Stimulated activated CD4-positive, alpha-beta T cell treated with anti-CD3 and anti-CD28 coated beads, Interleukin-15, amount 100 ng/mL, for 24 hours (primary cell): ENCODE data around the gene RALGPS2.
"Not testable (repeated sequence)": the region's sequence is repeated elsewhere in the genome, so short reads cannot be mapped to it uniquely, and the experiment has no call there.

Source experiments
- DNase-seq: peaks from one replicate; pipeline ENCODE4 v3.0.0-alpha.2; 2020

Gene RALGPS2

DNA sequence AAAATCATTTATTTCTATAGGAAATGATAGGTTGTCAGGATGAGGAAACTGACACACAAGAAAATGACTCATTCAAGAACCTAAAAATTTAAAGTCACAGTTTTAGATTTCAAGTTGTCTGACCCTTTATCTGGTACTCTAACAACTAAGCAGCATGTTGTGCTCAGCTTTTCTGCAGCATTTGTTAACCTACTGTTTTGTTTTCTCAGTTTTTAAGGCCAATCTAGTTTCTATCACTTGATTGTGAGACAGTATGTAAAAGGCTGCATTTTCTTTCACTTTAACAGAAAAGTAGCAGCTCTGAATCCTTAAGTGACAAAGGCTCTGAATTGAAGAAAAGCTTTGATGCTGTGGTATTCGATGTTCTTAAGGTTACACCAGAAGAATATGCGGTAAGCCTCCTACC, 59.1 kb downstream of the RALGPS2 start:
- no peak for DNase-seq

DNA sequence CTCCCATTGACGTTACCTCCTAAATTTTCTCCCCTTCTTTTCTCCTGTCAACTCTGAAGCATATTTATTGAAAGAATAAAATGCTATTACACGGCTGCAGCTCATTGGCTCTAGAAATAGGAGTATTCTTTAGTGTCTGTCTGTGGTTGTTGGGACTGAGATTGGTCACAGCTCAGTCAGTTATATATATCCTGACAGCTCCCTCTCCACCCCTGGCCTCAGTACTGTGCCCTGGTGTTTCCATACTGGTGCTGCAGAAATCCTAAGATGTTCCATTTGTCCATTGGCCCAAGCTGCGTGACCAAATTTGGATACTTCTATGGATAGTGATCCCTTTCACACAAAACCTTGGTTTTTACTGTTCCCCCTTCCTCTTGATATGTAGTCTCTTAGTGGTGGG, 67.3 kb downstream of the RALGPS2 start:
- DNase-seq: no peak

- DNase-seq: no peak
These were observed 71.0 kb downstream of the RALGPS2 start for GRCh38 chr1:178796013-178796412.

DNA sequence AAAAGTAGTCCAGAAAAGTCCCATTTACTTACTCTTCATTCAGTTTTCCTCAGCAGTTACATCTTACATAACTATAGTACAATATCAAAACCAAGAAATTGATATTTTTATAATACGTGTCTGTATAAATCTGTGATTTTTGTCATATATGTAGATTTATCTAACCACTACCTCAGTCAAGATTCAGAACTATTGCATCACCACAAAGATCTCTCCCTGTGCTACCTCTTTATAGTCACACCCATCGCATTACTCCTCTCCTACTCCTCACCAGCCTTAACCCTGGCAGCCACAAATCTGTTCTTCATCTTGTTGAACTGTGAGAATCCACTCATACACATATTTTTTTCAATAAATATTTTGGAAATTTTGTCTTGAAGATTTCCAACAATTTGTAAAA, 72.5 kb downstream of the RALGPS2 start:
- no peak for DNase-seq

- DNase-seq: no peak
These were observed 73.3 kb downstream of the RALGPS2 start for GRCh38 chr1:178798232-178798861.

DNA sequence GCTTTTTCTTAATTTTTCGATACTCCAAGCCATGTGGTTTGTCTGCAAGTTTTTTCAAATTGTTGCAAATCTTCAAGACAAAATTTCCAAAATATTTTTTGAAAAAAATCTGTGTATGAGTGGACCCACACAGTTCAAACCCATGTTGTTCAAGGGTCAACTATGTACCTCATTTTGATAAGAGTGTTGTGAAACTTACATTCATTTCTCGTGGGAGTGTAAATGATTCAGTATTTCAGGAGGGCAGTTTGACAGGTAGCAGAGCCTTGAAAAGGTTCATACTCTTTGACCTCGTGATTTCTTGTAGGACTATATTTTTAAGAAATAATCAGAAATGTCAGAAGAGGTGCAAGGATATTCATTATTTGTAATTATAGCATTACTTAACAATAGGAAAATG, 77.8 kb downstream of the RALGPS2 start:
- no peak for DNase-seq

- no peak for DNase-seq
These were observed 81.7 kb downstream of the RALGPS2 start for GRCh38 chr1:178806665-178807300.

DNA sequence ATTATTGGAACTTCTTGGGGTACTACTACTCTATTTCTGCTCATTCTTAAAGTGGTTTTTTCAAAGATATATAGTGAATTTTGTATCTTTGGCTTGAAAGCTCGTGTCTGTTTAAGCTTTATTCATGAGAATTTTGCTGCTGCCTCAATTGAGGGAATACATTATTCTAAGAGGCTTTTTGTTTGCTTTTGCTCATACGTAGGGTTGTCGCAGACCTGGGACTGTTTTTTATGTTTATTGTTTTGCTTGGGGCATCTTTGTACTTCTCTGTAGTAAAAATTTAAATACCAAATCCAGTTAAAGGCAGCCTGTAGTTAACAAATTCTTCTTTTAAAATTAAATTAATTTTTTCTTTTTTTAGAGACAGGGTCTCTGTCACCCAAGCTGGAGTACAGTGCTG, 83.5 kb downstream of the RALGPS2 start:
- DNase-seq: no peak

DNA sequence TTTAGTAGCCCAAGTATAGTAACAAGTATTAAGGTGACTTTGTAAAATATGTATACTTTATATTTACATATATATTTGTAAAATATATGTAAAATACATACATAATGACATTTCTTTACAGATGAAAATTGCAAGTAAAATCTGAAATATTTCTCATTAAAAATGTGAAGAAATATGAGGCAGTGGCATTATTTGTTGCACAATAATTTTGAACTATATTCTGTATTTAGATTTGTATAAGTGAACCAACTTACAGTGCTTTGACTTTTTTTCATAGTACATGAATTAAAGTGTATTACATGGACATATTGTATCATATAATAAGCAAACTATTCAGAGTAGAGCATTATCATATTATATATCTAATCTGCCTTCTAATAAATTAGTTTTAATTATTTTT, 85.5 kb downstream of the RALGPS2 start:
- DNase-seq: no peak

DNA sequence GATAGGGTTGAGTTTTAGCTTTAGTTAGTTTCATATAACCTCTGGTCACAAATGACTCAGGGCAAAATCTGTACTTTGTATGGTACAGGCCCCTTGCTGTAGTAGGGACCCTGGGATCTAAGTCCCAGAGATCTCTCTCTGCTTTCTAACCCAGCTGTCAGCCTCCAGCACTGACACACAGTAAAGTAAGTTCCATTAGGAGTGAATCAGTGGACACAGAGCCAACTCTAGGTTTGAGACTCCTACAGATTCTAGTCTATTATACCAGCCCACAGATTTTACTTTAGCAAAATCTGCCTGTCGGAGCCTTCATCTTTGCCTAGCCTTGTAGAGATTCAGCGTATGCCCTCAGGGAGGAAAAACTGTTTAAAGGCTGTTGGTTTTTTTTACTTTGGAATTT, 93.4 kb downstream of the RALGPS2 start:
- DNase-seq: no peak

DNA sequence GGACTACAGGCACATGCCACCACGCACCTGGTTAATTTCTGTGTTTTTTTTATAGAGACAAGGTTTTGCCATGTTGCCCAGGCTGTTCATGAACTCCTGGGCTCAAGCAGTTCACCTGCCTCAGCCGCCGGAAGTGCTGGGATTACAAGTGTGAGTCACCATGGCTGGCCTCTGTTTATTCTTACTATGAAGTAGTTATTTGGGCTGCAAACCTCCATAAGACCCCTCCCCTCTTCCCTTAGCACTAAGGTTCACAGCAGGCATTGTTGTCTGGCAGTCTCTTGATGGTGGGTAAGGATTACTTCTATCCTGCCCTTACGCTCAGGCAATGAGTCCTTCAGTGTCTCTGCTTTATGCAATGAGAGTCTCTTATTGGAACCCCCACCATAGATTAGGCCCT, 94.1 kb downstream of the RALGPS2 start:
- no peak for DNase-seq

- peak; percentile 12 for DNase-seq
These were observed 96.3 kb downstream of the RALGPS2 start for GRCh38 chr1:178821134-178821866.

DNA sequence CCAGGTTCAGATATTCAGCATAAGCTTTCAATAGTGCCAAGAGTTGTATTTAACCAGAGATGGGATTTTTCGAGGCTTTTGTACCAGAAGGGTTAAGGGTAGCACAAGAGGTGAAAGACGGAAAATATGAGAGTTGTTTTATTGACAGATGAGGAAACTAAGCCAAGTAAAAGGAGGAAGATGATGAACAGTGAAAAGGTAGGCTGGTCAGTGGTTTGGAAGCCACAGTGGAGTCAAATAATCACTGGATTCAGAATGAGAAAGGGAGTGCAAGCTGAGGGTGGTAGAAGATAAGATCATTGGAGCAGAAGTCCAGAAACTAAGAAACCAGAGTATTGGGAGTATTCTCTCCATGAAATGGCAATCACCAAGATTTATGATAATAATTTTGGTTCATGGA, 100.1 kb downstream of the RALGPS2 start:
- no peak for DNase-seq

DNA sequence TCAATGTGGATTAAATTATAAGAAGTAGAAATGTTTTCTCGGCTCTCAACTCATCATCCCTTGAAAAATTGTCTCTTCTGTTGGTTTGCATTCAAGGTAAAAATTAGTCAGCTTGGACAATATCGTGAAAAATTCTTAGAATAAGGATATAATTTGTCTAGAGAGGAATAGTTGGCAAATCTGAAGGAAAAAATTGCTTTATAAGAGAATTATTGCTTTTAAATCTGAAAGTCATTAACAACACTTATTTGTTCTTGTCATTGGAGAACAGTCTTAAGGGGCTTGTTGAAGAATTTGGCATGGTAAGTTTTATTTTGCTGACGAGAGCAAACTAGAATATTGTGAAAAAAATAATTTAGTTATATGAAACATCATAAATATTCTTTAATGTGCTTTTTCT, 119.4 kb downstream of the RALGPS2 start:
- no peak for DNase-seq

GRCh38 chr1:178846306-178846705, 121.3 kb downstream of the RALGPS2 start:
- DNase-seq: no peak

DNA sequence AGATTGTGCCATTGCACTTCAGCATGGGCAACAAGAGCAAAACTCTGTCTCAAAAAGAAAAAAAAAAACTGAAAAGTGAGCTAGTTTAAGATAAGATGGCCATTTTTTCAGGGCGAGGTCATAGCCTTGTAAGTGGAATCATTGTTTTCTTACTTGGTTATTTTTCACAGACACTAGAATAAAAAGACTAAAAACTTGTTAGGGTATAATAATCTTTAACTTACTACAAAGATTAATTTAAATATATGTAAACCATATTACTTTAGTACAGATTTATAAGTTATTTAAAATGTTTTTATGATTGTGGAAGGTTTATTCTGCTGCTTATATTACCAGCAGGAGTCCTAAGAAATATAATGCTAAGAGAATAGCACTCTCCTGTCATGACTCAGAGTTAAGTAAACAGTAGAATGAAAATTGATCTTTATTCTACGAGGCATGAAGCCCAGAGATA, 122.4 kb downstream of the RALGPS2 start:
- DNase-seq: no peak

DNA sequence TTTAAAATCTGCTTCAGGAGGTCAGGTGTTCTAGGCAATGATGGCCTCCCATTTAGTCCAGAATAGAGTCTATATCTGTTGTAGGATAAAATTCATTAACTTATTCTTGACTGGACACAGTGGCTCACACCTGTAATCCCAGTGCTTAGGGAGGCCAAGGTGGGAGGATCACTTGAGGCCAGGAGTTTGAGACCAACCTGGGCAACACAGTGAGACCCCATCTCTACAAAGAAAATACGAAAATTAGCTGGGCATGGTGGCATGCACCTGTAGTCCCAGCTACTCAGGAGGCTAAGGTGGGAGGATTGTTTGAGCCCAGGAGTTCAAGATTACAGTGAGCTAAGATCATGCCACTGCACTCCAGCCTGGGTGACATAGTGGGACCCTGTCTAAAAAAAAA, 122.9 kb downstream of the RALGPS2 start:
- not testable (repeated sequence) for DNase-seq

DNA sequence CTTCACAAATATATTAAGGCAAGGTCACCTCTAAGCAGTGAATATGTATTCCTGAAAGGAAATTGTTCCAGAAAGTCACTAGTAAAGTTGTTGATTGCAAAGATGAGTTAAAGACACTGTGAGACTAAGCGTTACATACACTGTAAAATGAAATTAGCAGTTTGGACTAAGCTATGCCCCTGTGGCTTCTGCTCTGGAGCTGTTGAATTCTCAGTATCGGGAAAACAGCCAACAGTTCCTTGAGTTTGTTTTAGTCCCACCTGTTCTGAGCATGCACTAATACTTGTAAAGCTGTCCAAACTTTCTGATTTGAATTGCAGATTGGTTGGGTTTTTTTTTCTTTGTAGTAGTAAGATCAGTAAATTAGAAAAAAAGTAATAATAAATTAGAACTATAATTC, 124.9 kb downstream of the RALGPS2 start:
- DNase-seq: no peak

GRCh38 chr1:178857126-178857525, 132.1 kb downstream of the RALGPS2 start:
- no peak for DNase-seq

DNA sequence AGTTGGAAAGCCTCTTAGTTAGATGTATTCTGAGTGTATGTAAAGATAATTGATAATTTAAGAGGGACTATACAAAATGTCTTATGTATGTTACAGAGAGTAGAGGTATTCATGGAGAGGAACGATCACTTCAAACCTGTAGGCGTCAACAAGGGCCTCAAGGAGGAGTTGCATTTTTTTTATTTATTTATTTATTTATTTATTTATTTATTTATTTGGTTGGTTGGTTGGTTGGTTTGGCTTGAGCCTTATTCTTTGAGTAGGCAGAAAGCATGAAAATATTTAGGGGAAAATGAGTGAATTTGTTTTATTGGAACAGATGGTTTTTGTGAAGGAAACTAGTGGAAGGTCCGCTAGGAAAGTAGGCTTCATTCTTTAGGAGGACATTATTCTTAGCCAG, 137.4 kb downstream of the RALGPS2 start:
- no peak for DNase-seq

DNA sequence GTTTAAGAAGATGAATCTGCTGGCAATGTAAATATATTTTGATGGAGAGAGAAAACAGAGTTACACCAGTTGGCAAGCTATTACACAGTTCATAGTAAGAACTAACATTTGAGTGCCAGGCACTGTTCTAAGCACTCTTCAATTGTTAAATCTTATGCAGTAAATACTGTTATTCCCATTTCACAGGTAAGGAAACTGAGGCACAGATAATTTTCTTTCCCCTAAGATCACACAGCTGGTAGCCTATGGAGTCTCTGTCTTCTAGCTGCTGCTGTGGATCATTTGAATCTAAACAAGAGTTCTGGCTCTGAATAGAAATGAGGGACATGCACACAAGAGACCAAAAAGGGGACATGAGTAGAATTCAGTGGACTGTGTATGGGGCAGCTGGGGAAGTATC, 137.8 kb downstream of the RALGPS2 start:
- DNase-seq: no peak

- DNase-seq: peak; percentile 2
These were observed 139.3 kb downstream of the RALGPS2 start for GRCh38 chr1:178864326-178864725.

DNA sequence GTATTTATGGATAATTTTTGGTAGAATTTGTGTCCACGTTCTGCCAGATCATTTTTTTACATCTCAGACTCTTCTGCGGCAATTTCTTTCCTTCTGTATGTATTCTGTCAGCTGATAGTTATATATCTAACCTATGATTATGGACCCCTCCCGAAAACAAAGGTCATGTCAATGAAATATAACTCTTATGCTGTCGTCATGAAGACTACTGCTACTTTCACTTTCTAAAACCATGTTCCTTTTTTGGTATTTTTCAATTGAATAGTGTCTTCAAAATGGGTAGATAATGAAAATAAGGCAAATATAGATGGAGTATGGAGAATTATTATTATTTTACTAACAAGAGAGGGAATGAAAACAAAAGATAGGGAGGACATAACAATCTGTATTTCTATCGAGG, 142.6 kb downstream of the RALGPS2 start:
- DNase-seq: no peak

DNA sequence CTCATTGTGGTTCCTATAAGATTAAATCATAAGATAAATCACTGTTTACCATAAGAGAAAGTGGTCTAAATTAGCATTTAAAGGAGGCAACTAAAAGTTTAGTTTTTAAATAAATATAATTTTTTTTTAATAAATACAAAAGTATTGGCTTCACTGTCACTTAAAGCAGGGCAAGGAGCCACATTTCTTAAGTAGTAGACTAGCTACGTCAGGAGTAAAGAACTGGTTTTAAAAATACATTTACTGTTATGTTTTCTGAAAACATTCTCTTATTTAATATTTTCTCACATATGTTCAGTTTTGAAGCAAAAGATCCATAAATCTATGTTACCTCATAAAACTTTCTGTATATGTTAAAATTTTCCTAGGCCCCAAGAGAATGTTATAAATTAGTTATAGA, 143.7 kb downstream of the RALGPS2 start:
- DNase-seq: no peak
